H9 (cell line): ENCODE measurements around the gene GDI2. TPM values are rescaled to one million over a fixed set of nuclear protein-coding genes. Genes with fewer than 3 reads are reported as not detected.

Source experiments
- DNase-seq: peaks from one replicate; pipeline ENCODE4 v3.0.0-alpha.2; 2017
- H2AFZ ChIP-seq: one replicate; pipeline ENCODE4 v1.6.1; 2013; ENCODE audit warnings: mild to moderate bottlenecking, low read length, control low read depth, moderate library complexity
- H2AK5ac ChIP-seq: 2 replicates; pipeline ENCODE4 v1.6.1; 2013; ENCODE audit warnings: low read length, control low read depth, mixed read lengths; ENCODE audit not compliant: insufficient read length
- H2BK120ac ChIP-seq: one replicate; pipeline ENCODE4 v1.6.1; 2013; ENCODE audit warnings: low read depth, mild to moderate bottlenecking, low read length, control low read depth, inconsistent platforms; ENCODE audit not compliant: poor library complexity, severe bottlenecking
- H2BK12ac ChIP-seq: 2 replicates; pipeline ENCODE4 v1.6.1; 2013; ENCODE audit warnings: low read length, control low read depth, mixed read lengths, low read depth; ENCODE audit not compliant: insufficient read length
- H2BK15ac ChIP-seq: 2 replicates; pipeline ENCODE4 v1.6.1; 2013; ENCODE audit warnings: low read depth, low read length, control low read depth
- H2BK20ac ChIP-seq: one replicate; pipeline ENCODE4 v1.6.1; 2013; ENCODE audit warnings: low read depth, mild to moderate bottlenecking, low read length, control low read depth, inconsistent platforms; ENCODE audit not compliant: poor library complexity, severe bottlenecking
- H2BK5ac ChIP-seq: 2 replicates; pipeline ENCODE4 v1.6.1; 2013; ENCODE audit warnings: low read length, control low read depth, mixed read lengths; ENCODE audit not compliant: insufficient read length
- H3K14ac ChIP-seq: 2 replicates; pipeline ENCODE4 v1.6.1; 2013; ENCODE audit warnings: low read length, control low read depth; ENCODE audit not compliant: insufficient read depth
- H3K18ac ChIP-seq: 2 replicates; pipeline ENCODE4 v1.6.1; 2013; ENCODE audit warnings: low read depth, mild to moderate bottlenecking, mixed read lengths, low read length, control low read depth; ENCODE audit not compliant: insufficient read length
- H3K23ac ChIP-seq: 2 replicates; pipeline ENCODE4 v1.6.1; 2013; ENCODE audit warnings: low read length, control low read depth, mixed read lengths, low read depth; ENCODE audit not compliant: insufficient read length
- H3K23me2 ChIP-seq: 2 replicates; pipeline ENCODE4 v1.6.1; 2013; ENCODE audit warnings: low read depth, mild to moderate bottlenecking, mixed read lengths, low read length, control low read depth; ENCODE audit not compliant: insufficient read length, poor library complexity, severe bottlenecking
- H3K27ac ChIP-seq: 2 replicates; pipeline ENCODE4 v1.5.1; 2013; ENCODE audit warnings: low read length, control low read depth, mixed read lengths, low read depth; ENCODE audit not compliant: insufficient read length
- H3K27me3 ChIP-seq: 2 replicates; pipeline ENCODE4 v1.6.1; 2013; ENCODE audit warnings: low read length, control low read depth, inconsistent platforms; ENCODE audit not compliant: insufficient read depth
- H3K4ac ChIP-seq: 2 replicates; pipeline ENCODE4 v1.6.1; 2013; ENCODE audit warnings: low read depth, mild to moderate bottlenecking, control low read depth, inconsistent platforms, low read length, moderate library complexity
- H3K4me1 ChIP-seq: 2 replicates; pipeline ENCODE4 v1.6.1; 2013; ENCODE audit warnings: low read length, control low read depth, inconsistent platforms; ENCODE audit not compliant: insufficient read depth
- H3K4me2 ChIP-seq: 2 replicates; pipeline ENCODE4 v1.6.1; 2013; ENCODE audit warnings: low read length, control low read depth, mixed read lengths; ENCODE audit not compliant: insufficient read length, insufficient read depth
- H3K56ac ChIP-seq: 2 replicates; pipeline ENCODE4 v1.6.1; 2013; ENCODE audit warnings: low read depth, mild to moderate bottlenecking, mixed read lengths, low read length, control low read depth; ENCODE audit not compliant: insufficient read length
- H3K79me1 ChIP-seq: 2 replicates; pipeline ENCODE4 v1.6.1; 2013; ENCODE audit warnings: low read depth, mild to moderate bottlenecking, moderate library complexity, low read length, control low read depth, inconsistent platforms; ENCODE audit not compliant: insufficient read depth, poor library complexity, severe bottlenecking
- H3K79me2 ChIP-seq: 2 replicates; pipeline ENCODE4 v1.6.1; 2013; ENCODE audit warnings: low read length, control low read depth, inconsistent platforms; ENCODE audit not compliant: insufficient read depth
- H3K9ac ChIP-seq: 2 replicates; pipeline ENCODE4 v1.6.1; 2013; ENCODE audit warnings: low read length, control low read depth, mixed read lengths; ENCODE audit not compliant: insufficient read length; ENCODE audit errors: extremely low read depth
- H3K9me3 ChIP-seq: one replicate; pipeline ENCODE4 v1.6.1; 2013; ENCODE audit warnings: low read depth, low read length, inconsistent platforms; ENCODE audit not compliant: control insufficient read depth
- H3T11ph ChIP-seq: one replicate; pipeline ENCODE4 v1.6.1; 2013; ENCODE audit warnings: mild to moderate bottlenecking, low read length, control low read depth, inconsistent platforms
- H4K20me1 ChIP-seq: one replicate; pipeline ENCODE4 v1.6.1; 2013; ENCODE audit not compliant: control insufficient read depth, insufficient read length, insufficient read depth
- H4K5ac ChIP-seq: 2 replicates; pipeline ENCODE4 v1.6.1; 2013; ENCODE audit warnings: low read depth, mild to moderate bottlenecking, mixed read lengths, low read length, control low read depth; ENCODE audit not compliant: insufficient read length
- H4K8ac ChIP-seq: replicated peaks from 2 replicates; pipeline ENCODE4 v1.6.1; 2013; ENCODE audit warnings: low read length, control low read depth, mixed read lengths, low read depth; ENCODE audit not compliant: insufficient read length
- H4K91ac ChIP-seq: 2 replicates; pipeline ENCODE4 v1.6.1; 2013; ENCODE audit warnings: low read depth, mild to moderate bottlenecking, moderate library complexity, mixed read lengths, low read length, control low read depth; ENCODE audit not compliant: insufficient read length
- H3K27ac Mint-ChIP-seq, 3 experiments: 2 replicates in 2 of 3; 3 replicates in 1 of 3; pipeline ENCODE4 v1.8.0; 2020 to 2021; ENCODE audit warnings: mixed read lengths in 3 of 3, mild to moderate bottlenecking in 1 of 3, moderate library complexity in 1 of 3
- H3K27me3 Mint-ChIP-seq: 2 replicates; pipeline ENCODE4 v1.8.0; 2021; ENCODE audit warnings: low read depth, mild to moderate bottlenecking, moderate library complexity, mixed read lengths
- H3K36me3 Mint-ChIP-seq, 3 experiments: 2 replicates in 2 of 3; 3 replicates in 1 of 3; pipeline ENCODE4 v1.8.0; 2020 to 2021; ENCODE audit warnings: low read depth in 3 of 3, mixed read lengths in 3 of 3; ENCODE audit not compliant: insufficient read depth in 1 of 3
- H3K4me1 Mint-ChIP-seq, 2 experiments: 2 replicates each; pipeline ENCODE4 v1.8.0; 2020; ENCODE audit warnings: mixed read lengths in 2 of 2
- H3K4me3 Mint-ChIP-seq, 2 experiments: 2 replicates in 1 of 2; 3 replicates in 1 of 2; pipeline ENCODE4 v1.8.0; 2020 to 2021; ENCODE audit warnings: mild to moderate bottlenecking in 2 of 2, mixed read lengths in 2 of 2, moderate library complexity in 1 of 2
- H3K9me3 Mint-ChIP-seq, 2 experiments: 2 replicates in 1 of 2; 3 replicates in 1 of 2; pipeline ENCODE4 v1.8.0; 2020; ENCODE audit warnings: mild to moderate bottlenecking in 2 of 2, mixed read lengths in 2 of 2, moderate library complexity in 1 of 2
- CTCF ChIP-seq: fragments of 200-600 bp; sonication (generic); conservative IDR thresholded peaks from 3 replicates; pipeline ENCODE4 v1.8.0; 2021; ENCODE audit warnings: antibody characterized with exemption, mild to moderate bottlenecking
- WGBS: extraction: QIAGEN DNeasy Blood & Tissue Kit; methylation state at CpG from one replicate; pipeline ENCODE4 v1.1.7; 2013; ENCODE audit warnings: missing lambda C conversion rate, low lambda C conversion rate, mixed read lengths; ENCODE audit not compliant: insufficient read length; ENCODE audit errors: extremely low coverage; 5-methylcytosine and 5-hydroxymethylcytosine counted together
- total RNA-seq: library from RNA; stranded (reverse); gene quantifications from 2 replicates; pipeline ENCODE4 v1.2.1, GENCODE V29; 2021

The GDI2 gene
- total RNA-seq, 1 experiment from 2014 or later, result 351 TPM

GRCh38 chr10:5805260-5805659, 8.0 kb downstream of the GDI2 start:
- Histone ChIP-seq H3K9me3 (no peaks in the 10 kb centered on the region), H2AK5ac (no peak overlapping the region), H3K14ac (no peak overlapping the region), H3K18ac (no peak overlapping the region), H2BK15ac (no peak overlapping the region), H3K23ac (no peak overlapping the region), H4K8ac (no peak overlapping the region), H3K79me2 (peaks cover 69% of the 10 kb centered on the region), H3K4ac (no peak overlapping the region), H3K79me1 (peaks cover 8% of the 10 kb centered on the region), H3K23me2 (no peaks in the 10 kb centered on the region), H3K4me2 (no peak overlapping the region), H2BK20ac (no peak overlapping the region), H2AFZ (no peak overlapping the region), H2BK120ac (no peak overlapping the region), H2BK5ac (no peak overlapping the region), H3K27me3 (no peaks in the 10 kb centered on the region), H3K56ac (no peak overlapping the region), H3T11ph (no peak overlapping the region), H4K5ac (no peak overlapping the region), H4K91ac (no peak overlapping the region), H4K20me1 (no peaks in the 10 kb centered on the region), H2BK12ac (no peak overlapping the region), H3K27ac (no peak overlapping the region), H3K4me1 (no peaks in the 10 kb centered on the region), H3K9ac (no peak overlapping the region)
- no peak overlapping the region for H3K27ac Mint-ChIP-seq
- WGBS, result no CpG with 5 or more reads among the region's 2 CpGs
- no peaks in the 10 kb centered on the region for H3K27me3 Mint-ChIP-seq
- H3K9me3 Mint-ChIP-seq, result no peaks in the 10 kb centered on the region
- peaks cover 18 to 37% (median 26%) of the 10 kb centered on the region in 3 experiments; a peak in 6 of 7 replicates for H3K36me3 Mint-ChIP-seq
- H3K4me3 Mint-ChIP-seq, result no peak overlapping the region
- DNase-seq, result no peak
- peaks cover 12 to 16% of the 10 kb centered on the region in 2 experiments for H3K4me1 Mint-ChIP-seq
- TF ChIP-seq CTCF, result no peak
